ENCODE data around the gene CNGB1. TPM values are rescaled to one million over a fixed set of nuclear protein-coding genes. Genes with fewer than 3 reads are reported as not detected.
A peak's percentile ranks its signal among the peaks of the same experiment; 100 is the strongest.

CNGB1 gene
- total and polyA plus RNA-seq, 2 of the 13 experiments (the other 11 are each of a cell fraction or from before 2014, with no cell fraction given), result 0.02 to 0.15 TPM

DNA sequence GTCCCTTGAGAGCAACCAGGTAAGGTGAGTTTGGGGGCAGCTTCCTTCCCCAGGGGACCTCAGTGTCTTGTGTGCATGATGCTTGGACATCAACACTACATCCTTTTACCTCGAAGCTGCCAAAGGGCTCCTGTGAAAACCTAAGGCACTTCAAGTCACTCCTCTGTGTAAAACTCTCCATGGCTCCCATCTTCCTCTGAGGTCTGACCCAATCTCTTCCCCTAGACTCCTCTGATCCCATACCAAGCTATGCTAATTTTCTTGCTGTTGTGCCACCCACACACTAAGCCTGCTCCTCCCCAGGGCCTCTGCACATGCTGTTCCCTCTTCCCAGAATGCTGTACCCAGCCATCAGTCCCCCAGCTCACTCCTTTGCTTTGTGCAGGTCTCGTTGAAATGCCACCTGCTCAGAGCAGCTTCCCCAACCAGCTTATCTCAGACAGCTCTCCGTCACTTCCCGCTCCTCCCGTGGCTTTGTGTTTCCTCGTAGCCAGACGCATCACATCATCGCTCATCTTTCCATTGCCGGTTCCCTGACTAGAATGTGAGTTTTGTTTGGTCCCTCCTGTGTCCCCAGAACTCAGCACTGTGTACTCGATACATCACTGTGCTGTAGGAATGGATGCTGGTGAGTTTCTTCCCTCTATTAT, 78.4 kb downstream of the CNGB1 start (continued):
- TF ChIP-seq, protein P1, sequence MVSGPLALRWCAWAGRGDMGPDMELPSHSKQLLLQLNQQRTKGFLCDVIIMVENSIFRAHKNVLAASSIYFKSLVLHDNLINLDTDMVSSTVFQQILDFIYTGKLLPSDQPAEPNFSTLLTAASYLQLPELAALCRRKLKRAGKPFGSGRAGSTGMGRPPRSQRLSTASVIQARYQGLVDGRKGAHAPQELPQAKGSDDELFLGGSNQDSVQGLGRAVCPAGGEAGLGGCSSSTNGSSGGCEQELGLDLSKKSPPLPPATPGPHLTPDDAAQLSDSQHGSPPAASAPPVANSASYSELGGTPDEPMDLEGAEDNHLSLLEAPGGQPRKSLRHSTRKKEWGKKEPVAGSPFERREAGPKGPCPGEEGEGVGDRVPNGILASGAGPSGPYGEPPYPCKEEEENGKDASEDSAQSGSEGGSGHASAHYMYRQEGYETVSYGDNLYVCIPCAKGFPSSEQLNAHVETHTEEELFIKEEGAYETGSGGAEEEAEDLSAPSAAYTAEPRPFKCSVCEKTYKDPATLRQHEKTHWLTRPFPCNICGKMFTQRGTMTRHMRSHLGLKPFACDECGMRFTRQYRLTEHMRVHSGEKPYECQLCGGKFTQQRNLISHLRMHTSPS (CRISPR knock-in tag; IDR thresholded peaks at IDR 0.05; ENCODE audit: low read depth), result peak; percentile 51; the same call in 1 of the 2 replicates
- TF ChIP-seq, protein P2, sequence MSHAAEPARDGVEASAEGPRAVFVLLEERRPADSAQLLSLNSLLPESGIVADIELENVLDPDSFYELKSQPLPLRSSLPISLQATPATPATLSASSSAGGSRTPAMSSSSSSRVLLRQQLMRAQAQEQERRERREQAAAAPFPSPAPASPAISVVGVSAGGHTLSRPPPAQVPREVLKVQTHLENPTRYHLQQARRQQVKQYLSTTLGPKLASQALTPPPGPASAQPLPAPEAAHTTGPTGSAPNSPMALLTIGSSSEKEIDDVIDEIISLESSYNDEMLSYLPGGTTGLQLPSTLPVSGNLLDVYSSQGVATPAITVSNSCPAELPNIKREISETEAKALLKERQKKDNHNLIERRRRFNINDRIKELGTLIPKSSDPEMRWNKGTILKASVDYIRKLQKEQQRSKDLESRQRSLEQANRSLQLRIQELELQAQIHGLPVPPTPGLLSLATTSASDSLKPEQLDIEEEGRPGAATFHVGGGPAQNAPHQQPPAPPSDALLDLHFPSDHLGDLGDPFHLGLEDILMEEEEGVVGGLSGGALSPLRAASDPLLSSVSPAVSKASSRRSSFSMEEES (CRISPR knock-in tag; IDR thresholded peaks at IDR 0.05), result peak; percentile 81; the same call in 1 of the 2 replicates
- TF ChIP-seq JUNB (CRISPR knock-in tag; IDR thresholded peaks at IDR 0.05; ENCODE audit: borderline replicate concordance) (peak; percentile 60; the same call in 1 of the 2 replicates), ZNF713 (CRISPR knock-in tag; IDR thresholded peaks at IDR 0.05) (0 out of 2 replicates have a peak, but pooled peaks have one; percentile 74), NFIC (IDR thresholded peaks at IDR 0.05; ENCODE audit: low read length) (peak; percentile 23; the same call in 1 of the 2 replicates), MXI1 (IDR thresholded peaks at IDR 0.05; ENCODE audit: borderline replicate concordance, low read depth, low read length) (peak; percentile 78; the same call in 1 of the 3 replicates), BORCS8-MEF2B (CRISPR knock-in tag; IDR thresholded peaks at IDR 0.05) (peak; percentile 40; the same call in 1 of the 2 replicates), MAFF (IDR thresholded peaks at IDR 0.05; ENCODE audit: low read depth, low read length) (no peak), FOXK1 (CRISPR knock-in tag; IDR thresholded peaks at IDR 0.05; ENCODE audit: borderline replicate concordance, low read depth) (peak; percentile 45; the same call in 1 of the 2 replicates), ELF3 (CRISPR knock-in tag; IDR thresholded peaks at IDR 0.05) (peak; percentile 91), FLYWCH1 (CRISPR knock-in tag; IDR thresholded peaks at IDR 0.05) (no peak), ZNF335 (CRISPR knock-in tag; IDR thresholded peaks at IDR 0.05) (peak; percentile 13; the same call in 1 of the 2 replicates), RFX5 (IDR thresholded peaks at IDR 0.05; ENCODE audit: low read depth, low read length) (no peak), RXRA (CRISPR knock-in tag; IDR thresholded peaks at IDR 0.05) (peak; percentile 10; the same call in 1 of the 2 replicates), KDM1A (CRISPR knock-in tag; IDR thresholded peaks at IDR 0.05) (peak; percentile 77), ZMAT3 (CRISPR knock-in tag; conservative IDR thresholded peaks at IDR 0.05) (0 out of 2 replicates have a peak, but pooled peaks have one; percentile 21), TARDBP (CRISPR knock-in tag; IDR thresholded peaks at IDR 0.05) (peak; percentile 55; the same call in 1 of the 2 replicates), ZNF431 (CRISPR knock-in tag; IDR thresholded peaks at IDR 0.05; ENCODE audit: borderline replicate concordance, low read depth) (peak; percentile 40; the same call in 1 of the 2 replicates), SYNCRIP (IDR thresholded peaks at IDR 0.05; ENCODE audit: insufficient read depth, low read depth, low read length) (no peak), CREM (IDR thresholded peaks at IDR 0.05) (peak; percentile 57; the same call in 1 of the 2 replicates), CREM (CRISPR knock-in tag; IDR thresholded peaks at IDR 0.05) (no peak), RXRB (CRISPR knock-in tag; IDR thresholded peaks at IDR 0.05; ENCODE audit: borderline replicate concordance) (peak; percentile 30; the same call in 1 of the 2 replicates), FOSL2 (CRISPR knock-in tag; IDR thresholded peaks at IDR 0.05) (peak; percentile 62), TAF1 (CRISPR knock-in tag; IDR thresholded peaks at IDR 0.05) (peak; percentile 68; the same call in 1 of the 2 replicates), CREB1 (IDR thresholded peaks at IDR 0.05) (peak; percentile 72), CREB1 (CRISPR knock-in tag; IDR thresholded peaks at IDR 0.05) (peak; percentile 61; the same call in 1 of the 2 replicates)
- TF ChIP-seq, protein P3, sequence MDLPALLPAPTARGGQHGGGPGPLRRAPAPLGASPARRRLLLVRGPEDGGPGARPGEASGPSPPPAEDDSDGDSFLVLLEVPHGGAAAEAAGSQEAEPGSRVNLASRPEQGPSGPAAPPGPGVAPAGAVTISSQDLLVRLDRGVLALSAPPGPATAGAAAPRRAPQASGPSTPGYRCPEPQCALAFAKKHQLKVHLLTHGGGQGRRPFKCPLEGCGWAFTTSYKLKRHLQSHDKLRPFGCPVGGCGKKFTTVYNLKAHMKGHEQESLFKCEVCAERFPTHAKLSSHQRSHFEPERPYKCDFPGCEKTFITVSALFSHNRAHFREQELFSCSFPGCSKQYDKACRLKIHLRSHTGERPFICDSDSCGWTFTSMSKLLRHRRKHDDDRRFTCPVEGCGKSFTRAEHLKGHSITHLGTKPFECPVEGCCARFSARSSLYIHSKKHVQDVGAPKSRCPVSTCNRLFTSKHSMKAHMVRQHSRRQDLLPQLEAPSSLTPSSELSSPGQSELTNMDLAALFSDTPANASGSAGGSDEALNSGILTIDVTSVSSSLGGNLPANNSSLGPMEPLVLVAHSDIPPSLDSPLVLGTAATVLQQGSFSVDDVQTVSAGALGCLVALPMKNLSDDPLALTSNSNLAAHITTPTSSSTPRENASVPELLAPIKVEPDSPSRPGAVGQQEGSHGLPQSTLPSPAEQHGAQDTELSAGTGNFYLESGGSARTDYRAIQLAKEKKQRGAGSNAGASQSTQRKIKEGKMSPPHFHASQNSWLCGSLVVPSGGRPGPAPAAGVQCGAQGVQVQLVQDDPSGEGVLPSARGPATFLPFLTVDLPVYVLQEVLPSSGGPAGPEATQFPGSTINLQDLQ (CRISPR knock-in tag; IDR thresholded peaks at IDR 0.05), result peak; percentile 80; the same call in 1 of the 2 replicates

Measured in HepG2 (cell line).